ENCODE data around the gene NR1H4. TPM values are rescaled to one million over a fixed set of nuclear protein-coding genes. Genes with fewer than 3 reads are reported as not detected.

NR1H4 gene
- total RNA-seq, 1 experiment from 2014 or later = not detected

GRCh38 chr12:100453951-100454350, 19.7 kb upstream of the NR1H4 start:
- DNase-seq = no peak
- Histone ChIP-seq H3K4me3 (ENCODE audit: insufficient read depth, low read depth, low read length) (no peak overlapping the region), H3K36me3 (replicated peaks; ENCODE audit: control insufficient read depth, insufficient read depth, low read length) (no peaks in the 10 kb centered on the region), H3K27me3 (ENCODE audit: control insufficient read depth, insufficient read depth, low read length) (no peaks in the 10 kb centered on the region)

GRCh38 chr12:100455896-100456295, 17.8 kb upstream of the NR1H4 start:
- H3K27me3 ChIP-seq (ENCODE audit: control insufficient read depth, insufficient read depth, low read length) = no peaks in the 10 kb centered on the region
- no peak for DNase-seq
- H3K4me3 ChIP-seq (ENCODE audit: insufficient read depth, low read depth, low read length) = no peak overlapping the region
- H3K36me3 ChIP-seq (replicated peaks; ENCODE audit: control insufficient read depth, insufficient read depth, low read length) = no peaks in the 10 kb centered on the region

GRCh38 chr12:100458191-100458590, 15.5 kb upstream of the NR1H4 start:
- no peaks in the 10 kb centered on the region for H3K27me3 ChIP-seq (ENCODE audit: control insufficient read depth, insufficient read depth, low read length)
- no peak overlapping the region for H3K4me3 ChIP-seq (ENCODE audit: insufficient read depth, low read depth, low read length)
- no peak for DNase-seq
- H3K36me3 ChIP-seq (replicated peaks; ENCODE audit: control insufficient read depth, insufficient read depth, low read length) = no peaks in the 10 kb centered on the region

GRCh38 chr12:100460702-100461101, 13.0 kb upstream of the NR1H4 start:
- Histone ChIP-seq H3K36me3 (replicated peaks; ENCODE audit: control insufficient read depth, insufficient read depth, low read length) (no peaks in the 10 kb centered on the region), H3K27me3 (ENCODE audit: control insufficient read depth, insufficient read depth, low read length) (no peaks in the 10 kb centered on the region), H3K4me3 (ENCODE audit: insufficient read depth, low read depth, low read length) (no peak overlapping the region)
- no peak for DNase-seq

- DNase-seq = no peak
- Histone ChIP-seq H3K27me3 (ENCODE audit: control insufficient read depth, insufficient read depth, low read length) (no peaks in the 10 kb centered on the region), H3K4me3 (ENCODE audit: insufficient read depth, low read depth, low read length) (no peak overlapping the region), H3K36me3 (replicated peaks; ENCODE audit: control insufficient read depth, insufficient read depth, low read length) (no peaks in the 10 kb centered on the region)
These were observed 12.2 kb upstream of the NR1H4 start for GRCh38 chr12:100461330-100461973.

GRCh38 chr12:100463661-100464060, 10.0 kb upstream of the NR1H4 start:
- Histone ChIP-seq H3K36me3 (replicated peaks; ENCODE audit: control insufficient read depth, insufficient read depth, low read length) (no peaks in the 10 kb centered on the region), H3K27me3 (ENCODE audit: control insufficient read depth, insufficient read depth, low read length) (no peaks in the 10 kb centered on the region), H3K4me3 (ENCODE audit: insufficient read depth, low read depth, low read length) (no peak overlapping the region)
- no peak for DNase-seq

GRCh38 chr12:100464529-100464928, 9.1 kb upstream of the NR1H4 start:
- DNase-seq = no peak
- H3K4me3 ChIP-seq (ENCODE audit: insufficient read depth, low read depth, low read length) = no peak overlapping the region
- H3K36me3 ChIP-seq (replicated peaks; ENCODE audit: control insufficient read depth, insufficient read depth, low read length) = no peaks in the 10 kb centered on the region
- H3K27me3 ChIP-seq (ENCODE audit: control insufficient read depth, insufficient read depth, low read length) = no peaks in the 10 kb centered on the region

- Histone ChIP-seq H3K36me3 (replicated peaks; ENCODE audit: control insufficient read depth, insufficient read depth, low read length) (no peaks in the 10 kb centered on the region), H3K4me3 (ENCODE audit: insufficient read depth, low read depth, low read length) (no peak overlapping the region), H3K27me3 (ENCODE audit: control insufficient read depth, insufficient read depth, low read length) (no peaks in the 10 kb centered on the region)
- DNase-seq = no peak
These were observed 5.5 kb upstream of the NR1H4 start for GRCh38 chr12:100468126-100468525.

GRCh38 chr12:100472325-100472724, 1.3 kb upstream of the NR1H4 start:
- no peak overlapping the region for H3K4me3 ChIP-seq (ENCODE audit: insufficient read depth, low read depth, low read length)
- no peaks in the 10 kb centered on the region for H3K27me3 ChIP-seq (ENCODE audit: control insufficient read depth, insufficient read depth, low read length)
- no peaks in the 10 kb centered on the region for H3K36me3 ChIP-seq (replicated peaks; ENCODE audit: control insufficient read depth, insufficient read depth, low read length)
- DNase-seq = no peak

GRCh38 chr12:100473050-100473715, 483 bp upstream of the NR1H4 start:
- DNase-seq = no peak
- H3K36me3 ChIP-seq (replicated peaks; ENCODE audit: control insufficient read depth, insufficient read depth, low read length) = no peaks in the 10 kb centered on the region
- H3K4me3 ChIP-seq (ENCODE audit: insufficient read depth, low read depth, low read length) = no peak overlapping the region
- no peaks in the 10 kb centered on the region for H3K27me3 ChIP-seq (ENCODE audit: control insufficient read depth, insufficient read depth, low read length)

- H3K27me3 ChIP-seq (ENCODE audit: control insufficient read depth, insufficient read depth, low read length) = no peaks in the 10 kb centered on the region
- DNase-seq = no peak
- H3K4me3 ChIP-seq (ENCODE audit: insufficient read depth, low read depth, low read length) = no peak overlapping the region
These were observed 951 bp downstream of the NR1H4 start for GRCh38 chr12:100474617-100475016.

GRCh38 chr12:100476013-100476751, 2.5 kb downstream of the NR1H4 start:
- no peak overlapping the region for H3K4me3 ChIP-seq (ENCODE audit: insufficient read depth, low read depth, low read length)
- no peaks in the 10 kb centered on the region for H3K36me3 ChIP-seq (replicated peaks; ENCODE audit: control insufficient read depth, insufficient read depth, low read length)
- no peaks in the 10 kb centered on the region for H3K27me3 ChIP-seq (ENCODE audit: control insufficient read depth, insufficient read depth, low read length)
- no peak for DNase-seq

More at GRCh38 chr12:100474617-100475016, 951 bp downstream of the NR1H4 start:
- no peaks in the 10 kb centered on the region for H3K36me3 ChIP-seq (replicated peaks; ENCODE audit: control insufficient read depth, insufficient read depth, low read length)

GRCh38 chr12:100481021-100481420, 7.4 kb downstream of the NR1H4 start:
- Histone ChIP-seq H3K27me3 (ENCODE audit: control insufficient read depth, insufficient read depth, low read length) (no peaks in the 10 kb centered on the region), H3K36me3 (replicated peaks; ENCODE audit: control insufficient read depth, insufficient read depth, low read length) (no peaks in the 10 kb centered on the region), H3K4me3 (ENCODE audit: insufficient read depth, low read depth, low read length) (no peak overlapping the region)
- DNase-seq = no peak

GRCh38 chr12:100484183-100484886, 10.7 kb downstream of the NR1H4 start:
- Histone ChIP-seq H3K36me3 (replicated peaks; ENCODE audit: control insufficient read depth, insufficient read depth, low read length) (no peaks in the 10 kb centered on the region), H3K27me3 (ENCODE audit: control insufficient read depth, insufficient read depth, low read length) (no peaks in the 10 kb centered on the region), H3K4me3 (ENCODE audit: insufficient read depth, low read depth, low read length) (no peak overlapping the region)
- no peak for DNase-seq

All from H7 (cell line).